ENCODE data around the gene FOXP4. TPM values are rescaled to one million over a fixed set of nuclear protein-coding genes. Genes with fewer than 3 reads are reported as not detected.

FOXP4 gene
- total RNA-seq, 1 donor from 2014 or later, result 91.0 TPM

- no peak for DNase-seq (ENCODE audit: low spot score in 2 of 2, unreplicated experiment in 2 of 2)
- Mint-ChIP-seq H3K27ac (peak overlapping the region; percentile 28), H3K27me3 (ENCODE audit: low read depth) (no peaks in the 10 kb centered on the region), H3K36me3 (no peaks in the 10 kb centered on the region), H3K9me3 (no peaks in the 10 kb centered on the region), H3K4me3 (no peak overlapping the region), H3K4me1 (peaks cover 38% of the 10 kb centered on the region)
- TF ChIP-seq CTCF (IDR thresholded peaks at IDR 0.05; ENCODE audit: unreplicated experiment), result no peak
These were observed 87.0 kb downstream of the FOXP4 start for GRCh38 chr6:41633056-41633634.

- Mint-ChIP-seq H3K36me3 (no peaks in the 10 kb centered on the region), H3K9me3 (no peaks in the 10 kb centered on the region), H3K4me1 (peaks cover 44% of the 10 kb centered on the region), H3K4me3 (peak overlapping the region; percentile 20), H3K27me3 (ENCODE audit: low read depth) (no peaks in the 10 kb centered on the region), H3K27ac (peak overlapping the region; percentile 88)
- no peak for TF ChIP-seq CTCF (IDR thresholded peaks at IDR 0.05; ENCODE audit: unreplicated experiment)
- peak in 1 of 2 experiments; percentile 72 for DNase-seq (ENCODE audit: low spot score in 2 of 2, unreplicated experiment in 2 of 2)
These were observed 88.5 kb downstream of the FOXP4 start for GRCh38 chr6:41634657-41635056.

- no peak for TF ChIP-seq CTCF (IDR thresholded peaks at IDR 0.05; ENCODE audit: unreplicated experiment)
- H3K27ac Mint-ChIP-seq, result peak overlapping the region; percentile 88
- no peaks in the 10 kb centered on the region for H3K36me3 Mint-ChIP-seq
- peak overlapping the region; percentile 18 for H3K4me3 Mint-ChIP-seq
- H3K4me1 Mint-ChIP-seq, result peaks cover 51% of the 10 kb centered on the region
- no peaks in the 10 kb centered on the region for H3K27me3 Mint-ChIP-seq (ENCODE audit: low read depth)
- H3K9me3 Mint-ChIP-seq, result no peaks in the 10 kb centered on the region
- DNase-seq (ENCODE audit: low spot score in 2 of 2, unreplicated experiment in 2 of 2), result no peak
These were observed 89.2 kb downstream of the FOXP4 start for GRCh38 chr6:41635365-41635764.

- peaks cover 9% of the 10 kb centered on the region for H3K36me3 Mint-ChIP-seq
- H3K4me3 Mint-ChIP-seq, result peak overlapping the region; percentile 70
- H3K9me3 Mint-ChIP-seq, result no peaks in the 10 kb centered on the region
- DNase-seq (ENCODE audit: low spot score in 2 of 2, unreplicated experiment in 2 of 2), result peak in 1 of 2 experiments; percentile 67
- H3K4me1 Mint-ChIP-seq, result peaks cover 63% of the 10 kb centered on the region
- no peaks in the 10 kb centered on the region for H3K27me3 Mint-ChIP-seq (ENCODE audit: low read depth)
- TF ChIP-seq CTCF (IDR thresholded peaks at IDR 0.05; ENCODE audit: unreplicated experiment), result no peak
- peak overlapping the region; percentile 90 for H3K27ac Mint-ChIP-seq
These were observed 90.6 kb downstream of the FOXP4 start for GRCh38 chr6:41636833-41637193.

GRCh38 chr6:41637194-41638001, 91.2 kb downstream of the FOXP4 start:
- H3K27me3 Mint-ChIP-seq (ENCODE audit: low read depth), result no peaks in the 10 kb centered on the region
- H3K27ac Mint-ChIP-seq, result peak overlapping the region; percentile 91
- H3K36me3 Mint-ChIP-seq, result peaks cover 11% of the 10 kb centered on the region
- H3K4me1 Mint-ChIP-seq, result peaks cover 69% of the 10 kb centered on the region
- no peak for TF ChIP-seq CTCF (IDR thresholded peaks at IDR 0.05; ENCODE audit: unreplicated experiment)
- DNase-seq (ENCODE audit: low spot score in 2 of 2, unreplicated experiment in 2 of 2), result no peak
- H3K9me3 Mint-ChIP-seq, result no peaks in the 10 kb centered on the region
- peak overlapping the region; percentile 88 for H3K4me3 Mint-ChIP-seq

All from mesothelial cell of epicardium (in vitro differentiated cells).